ENCODE data around the gene CDC6.

CDC6 gene

GRCh38 chr17:40244255-40244654 lies 43.4 kb upstream of the CDC6 start:
- Histone ChIP-seq H3K4me3 (IDR thresholded peaks at IDR 0.05; ENCODE audit: insufficient read depth, low read depth, low read length) (no peak overlapping the region), H3K27ac (no peak overlapping the region), H3K79me2 (ENCODE audit: insufficient read depth, low read depth) (peaks cover 18% of the 10 kb centered on the region; the same call in 1 of the 2 replicates), H3K4me1 (ENCODE audit: low read depth, poor library complexity, severe bottlenecking) (no peaks in the 10 kb centered on the region), H2AFZ (ENCODE audit: low read depth) (no peak overlapping the region), H3K36me3 (ENCODE audit: insufficient read depth) (no peaks in the 10 kb centered on the region), H3K27me3 (ENCODE audit: insufficient read depth, low read depth) (no peaks in the 10 kb centered on the region), H4K20me1 (ENCODE audit: insufficient read depth) (no peaks in the 10 kb centered on the region), H3K4me2 (no peak overlapping the region), H3K9ac (no peak overlapping the region)
- TF ChIP-seq CTCF (conservative IDR thresholded peaks at IDR 0.05; ENCODE audit: low read depth, low read length) = no peak

- Histone ChIP-seq H4K20me1 (ENCODE audit: insufficient read depth) (no peaks in the 10 kb centered on the region), H3K79me2 (ENCODE audit: insufficient read depth, low read depth) (peaks cover 34% of the 10 kb centered on the region; the same call in 1 of the 2 replicates), H3K9ac (no peak overlapping the region)
Measured at GRCh38 chr17:40247926-40248495, 39.7 kb upstream of the CDC6 start.

GRCh38 chr17:40248507-40248906 lies 39.2 kb upstream of the CDC6 start:
- Histone ChIP-seq H3K36me3 (ENCODE audit: insufficient read depth) (no peaks in the 10 kb centered on the region), H3K79me2 (ENCODE audit: insufficient read depth, low read depth) (peaks cover 38% of the 10 kb centered on the region; the same call in 1 of the 2 replicates)

More at GRCh38 chr17:40247926-40248495, 39.7 kb upstream of the CDC6 start:
- Histone ChIP-seq H3K4me2 (no peak overlapping the region), H3K36me3 (ENCODE audit: insufficient read depth) (no peaks in the 10 kb centered on the region), H3K27me3 (ENCODE audit: insufficient read depth, low read depth) (no peaks in the 10 kb centered on the region), H3K4me1 (ENCODE audit: low read depth, poor library complexity, severe bottlenecking) (no peaks in the 10 kb centered on the region), H2AFZ (ENCODE audit: low read depth) (no peak overlapping the region), H3K4me3 (IDR thresholded peaks at IDR 0.05; ENCODE audit: insufficient read depth, low read depth, low read length) (no peak overlapping the region), H3K27ac (no peak overlapping the region)
- TF ChIP-seq CTCF (conservative IDR thresholded peaks at IDR 0.05; ENCODE audit: low read depth, low read length) = no peak

GRCh38 chr17:40251576-40251975 lies 36.1 kb upstream of the CDC6 start:
- Histone ChIP-seq H3K4me3 (IDR thresholded peaks at IDR 0.05; ENCODE audit: insufficient read depth, low read depth, low read length) (no peak overlapping the region), H3K79me2 (ENCODE audit: insufficient read depth, low read depth) (peaks cover 29% of the 10 kb centered on the region; the same call in 1 of the 2 replicates), H3K27ac (no peak overlapping the region), H4K20me1 (ENCODE audit: insufficient read depth) (no peaks in the 10 kb centered on the region), H3K9ac (no peak overlapping the region), H2AFZ (ENCODE audit: low read depth) (no peak overlapping the region), H3K4me2 (no peak overlapping the region), H3K36me3 (ENCODE audit: insufficient read depth) (peaks cover under 1% of the 10 kb centered on the region; the same call in 1 of the 2 replicates), H3K4me1 (ENCODE audit: low read depth, poor library complexity, severe bottlenecking) (no peaks in the 10 kb centered on the region), H3K27me3 (ENCODE audit: insufficient read depth, low read depth) (no peaks in the 10 kb centered on the region)
- no peak for TF ChIP-seq CTCF (conservative IDR thresholded peaks at IDR 0.05; ENCODE audit: low read depth, low read length)

More at GRCh38 chr17:40248507-40248906, 39.2 kb upstream of the CDC6 start:
- Histone ChIP-seq H3K27me3 (ENCODE audit: insufficient read depth, low read depth) (no peaks in the 10 kb centered on the region), H4K20me1 (ENCODE audit: insufficient read depth) (no peaks in the 10 kb centered on the region), H3K4me3 (IDR thresholded peaks at IDR 0.05; ENCODE audit: insufficient read depth, low read depth, low read length) (no peak overlapping the region), H3K4me2 (no peak overlapping the region), H3K4me1 (ENCODE audit: low read depth, poor library complexity, severe bottlenecking) (no peaks in the 10 kb centered on the region), H3K27ac (no peak overlapping the region), H3K9ac (no peak overlapping the region), H2AFZ (ENCODE audit: low read depth) (no peak overlapping the region)
- no peak for TF ChIP-seq CTCF (conservative IDR thresholded peaks at IDR 0.05; ENCODE audit: low read depth, low read length)

Data from KMS-11 (cell line).